Mucosa of descending colon (tissue), 3 donors: Measurements from ENCODE around the gene CCL18. TPM values are rescaled to one million over a fixed set of nuclear protein-coding genes. Genes with fewer than 3 reads are reported as not detected.
"Not testable (repeated sequence)": the region's sequence is repeated elsewhere in the genome, so short reads cannot be mapped to it uniquely, and the experiment has no call there.

Experiments
- ATAC-seq: fragments of 200-7000 bp; cut with Tn5 transposase; one replicate; pipeline ENCODE4 v1.9.1; 2020; ENCODE audit warnings: mild to moderate bottlenecking, moderate library complexity
- DNase-seq, 3 donors: peaks; one replicate each; pipeline ENCODE4 v3.0.0-alpha.2; 2020
- H3K36me3 ChIP-seq: fragments of 200-600 bp; one replicate; pipeline ENCODE4 v1.8.0; 2021; ENCODE audit warnings: low read depth, mild to moderate bottlenecking
- H3K4me1 ChIP-seq: fragments of 200-600 bp; one replicate; pipeline ENCODE4 v1.8.0; 2021; ENCODE audit warnings: low read depth, mild to moderate bottlenecking
- H3K4me3 ChIP-seq: fragments of 200-600 bp; one replicate; pipeline ENCODE4 v1.8.0; 2021; ENCODE audit warnings: mild to moderate bottlenecking
- H3K9me3 ChIP-seq: fragments of 200-600 bp; one replicate; pipeline ENCODE4 v1.8.0; 2021; ENCODE audit warnings: mild to moderate bottlenecking
- intact Hi-C, 2 donors: fragments of 100-400 bp; cut with DNase I in 1 of 2; cut with micrococcal nuclease in 1 of 2; formaldehyde crosslinking; loops; one replicate each; pipeline versions ENCODE4 v1.11.0 to v1.11.1; 2022; cut with DNase I, micrococcal nuclease
- total RNA-seq, 3 donors: library from RNA; stranded (reverse); fragmentation: NEBNext Ultra II Directional in 2 of 3; extraction: Animal tissue kit (Norgen Biotek cat#: 25700) in 2 of 3; gene quantifications; one replicate each; pipeline versions ENCODE4 v1.2.1 to v1.2.4, GENCODE V29; 2021 to 2023
- TF ChIP-seq, protein P1 (sequence below): fragments of 200-600 bp; IDR thresholded peaks from one replicate; pipeline ENCODE4 v1.8.0; 2022; ENCODE audit warnings: antibody characterized with exemption, mild to moderate bottlenecking
- donor health status: DM: no; HTN: no; CAD: no; lungs with moderate emphysema.
- donor health status: DM: no; HTN: no; CAD: no.
- donor health status: DM: no; HTN: yes; CAD: no.

CCL18 gene
- total RNA-seq, 3 donors from 2014 or later = 1.0 to 7.3 (median 2.3) TPM

DNA sequence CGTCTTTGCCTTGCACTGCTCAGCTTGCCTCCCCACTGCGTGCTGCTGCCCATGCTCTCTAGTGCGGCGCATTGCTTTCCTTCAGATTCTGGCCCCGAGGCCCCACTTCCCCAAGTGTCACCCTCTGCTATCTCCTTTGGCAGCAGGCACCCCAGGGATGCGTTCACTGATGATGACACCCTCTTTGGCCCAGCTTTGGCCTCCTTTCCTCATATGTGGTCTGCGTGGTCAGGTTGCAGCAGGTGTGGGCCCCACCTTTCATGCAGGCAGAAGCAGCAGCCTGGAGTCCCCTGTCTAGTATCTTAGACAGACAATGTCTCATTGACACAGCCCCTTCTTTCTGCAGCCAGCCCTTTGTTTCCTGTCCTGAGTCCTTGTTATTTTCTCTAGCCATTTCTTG is 30.7 kb downstream of the CCL18 start:
- no peak overlapping the region for H3K4me3 ChIP-seq
- H3K36me3 ChIP-seq = no peaks in the 10 kb centered on the region
- intact Hi-C loops = no loop called here
- no peaks in the 10 kb centered on the region for H3K9me3 ChIP-seq
- no peaks in the 10 kb centered on the region for H3K4me1 ChIP-seq
- DNase-seq = no peak
- TF ChIP-seq, protein P1, sequence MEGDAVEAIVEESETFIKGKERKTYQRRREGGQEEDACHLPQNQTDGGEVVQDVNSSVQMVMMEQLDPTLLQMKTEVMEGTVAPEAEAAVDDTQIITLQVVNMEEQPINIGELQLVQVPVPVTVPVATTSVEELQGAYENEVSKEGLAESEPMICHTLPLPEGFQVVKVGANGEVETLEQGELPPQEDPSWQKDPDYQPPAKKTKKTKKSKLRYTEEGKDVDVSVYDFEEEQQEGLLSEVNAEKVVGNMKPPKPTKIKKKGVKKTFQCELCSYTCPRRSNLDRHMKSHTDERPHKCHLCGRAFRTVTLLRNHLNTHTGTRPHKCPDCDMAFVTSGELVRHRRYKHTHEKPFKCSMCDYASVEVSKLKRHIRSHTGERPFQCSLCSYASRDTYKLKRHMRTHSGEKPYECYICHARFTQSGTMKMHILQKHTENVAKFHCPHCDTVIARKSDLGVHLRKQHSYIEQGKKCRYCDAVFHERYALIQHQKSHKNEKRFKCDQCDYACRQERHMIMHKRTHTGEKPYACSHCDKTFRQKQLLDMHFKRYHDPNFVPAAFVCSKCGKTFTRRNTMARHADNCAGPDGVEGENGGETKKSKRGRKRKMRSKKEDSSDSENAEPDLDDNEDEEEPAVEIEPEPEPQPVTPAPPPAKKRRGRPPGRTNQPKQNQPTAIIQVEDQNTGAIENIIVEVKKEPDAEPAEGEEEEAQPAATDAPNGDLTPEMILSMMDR = no peak
- ATAC-seq = no peak

DNA sequence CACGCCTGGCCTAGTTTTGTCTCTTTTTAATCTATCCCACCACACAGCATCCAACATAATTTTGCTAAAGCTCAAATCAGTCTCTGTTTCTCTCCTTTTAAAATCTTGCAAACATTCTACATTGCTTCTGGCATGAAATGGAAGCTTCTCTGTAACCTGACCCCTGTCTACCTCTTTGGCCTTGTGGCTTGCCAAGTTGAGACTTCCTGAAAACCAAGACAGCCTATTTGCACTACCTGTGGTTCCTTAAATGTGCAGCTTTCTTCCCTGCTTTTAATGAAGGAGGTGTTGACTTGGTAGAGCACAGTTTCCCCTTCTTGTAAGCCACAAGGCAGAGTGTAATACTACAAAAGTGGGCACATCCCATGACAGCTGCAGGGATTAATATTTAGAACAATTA is 31.9 kb downstream of the CCL18 start:
- H3K36me3 ChIP-seq = no peaks in the 10 kb centered on the region

DNA sequence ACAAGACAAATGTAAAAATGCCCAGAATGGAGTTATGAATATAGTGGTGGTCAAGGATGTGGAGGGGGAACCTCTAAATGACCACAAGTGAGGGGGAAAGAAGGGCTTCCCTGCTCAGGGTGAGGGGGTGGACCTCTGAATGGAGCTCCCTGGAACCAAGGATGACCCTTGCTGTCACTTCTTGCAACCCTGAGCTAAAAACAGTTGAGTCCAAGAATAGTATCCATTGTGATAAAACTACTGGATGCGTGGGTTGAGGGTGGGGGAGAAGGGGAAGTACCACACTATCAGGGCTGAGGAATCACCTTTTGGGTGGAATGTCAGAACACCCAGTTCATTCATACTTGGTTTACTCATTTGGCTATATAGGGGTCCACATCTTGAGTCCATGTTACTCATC is 34.9 kb downstream of the CCL18 start:
- H3K4me1 ChIP-seq, DNase-seq, ATAC-seq, H3K4me3 ChIP-seq, H3K36me3 ChIP-seq, H3K9me3 ChIP-seq, intact Hi-C loops: not testable (repeated sequence)

More for the DNA sequence above, 31.9 kb downstream of the CCL18 start:
- no peak for ATAC-seq
- DNase-seq = no peak
- Histone ChIP-seq H3K4me1 (no peaks in the 10 kb centered on the region), H3K4me3 (no peak overlapping the region), H3K9me3 (no peaks in the 10 kb centered on the region)
- TF ChIP-seq, protein P1 = no peak
- intact Hi-C loops = no loop called here

DNA sequence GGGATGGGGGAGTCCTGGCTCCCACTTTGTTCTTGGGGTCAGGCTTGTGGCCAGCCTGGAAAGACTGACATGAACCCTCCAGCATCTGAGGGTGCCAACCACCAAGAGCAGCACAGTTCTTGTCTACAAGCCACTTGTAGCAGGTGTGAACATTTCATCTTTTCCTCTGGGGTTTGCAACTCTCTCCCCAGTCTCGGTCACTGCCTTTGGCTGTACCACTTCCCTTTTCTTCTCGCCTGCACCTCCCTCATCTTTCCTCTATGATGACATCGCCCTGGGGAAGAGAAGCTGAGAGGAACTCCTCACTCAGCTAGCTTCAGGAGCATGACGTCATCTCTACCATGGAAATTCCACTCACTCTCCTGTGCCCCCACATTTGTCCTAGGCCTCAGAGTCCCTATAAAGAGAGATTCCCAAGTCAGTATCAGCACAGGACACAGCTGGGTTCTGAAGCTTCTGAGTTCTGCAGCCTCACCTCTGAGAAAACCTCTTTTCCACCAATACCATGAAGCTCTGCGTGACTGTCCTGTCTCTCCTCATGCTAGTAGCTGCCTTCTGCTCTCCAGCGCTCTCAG is 39.4 kb downstream of the CCL18 start, which contains the start of gene CCL4:
CCL4 (plus strand) TSS at position 427 of the 575 bp plus-strand sequence; CDS start at position 506, 79 bp downstream.
- H3K9me3 ChIP-seq, H3K36me3 ChIP-seq, H3K4me3 ChIP-seq, H3K4me1 ChIP-seq, DNase-seq, intact Hi-C loops: not testable (repeated sequence)
- ATAC-seq = peak; percentile 79

DNA sequence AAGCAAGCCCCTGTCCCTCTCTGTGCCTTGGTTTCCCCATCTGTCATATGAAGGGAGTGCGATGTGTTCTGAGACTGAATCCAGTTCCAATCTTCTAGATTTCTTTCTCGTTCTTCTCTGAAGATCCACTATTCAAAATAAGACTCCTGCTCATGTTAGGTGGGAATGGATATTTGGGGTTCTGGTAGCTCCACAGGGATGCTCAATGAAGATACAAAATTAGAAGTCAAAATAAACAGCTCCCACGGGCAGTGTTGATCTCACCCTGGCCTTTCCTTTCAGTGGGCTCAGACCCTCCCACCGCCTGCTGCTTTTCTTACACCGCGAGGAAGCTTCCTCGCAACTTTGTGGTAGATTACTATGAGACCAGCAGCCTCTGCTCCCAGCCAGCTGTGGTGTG is 40.2 kb downstream of the CCL18 start:
- H3K36me3 ChIP-seq, H3K4me1 ChIP-seq, H3K4me3 ChIP-seq, DNase-seq, intact Hi-C loops, H3K9me3 ChIP-seq: not testable (repeated sequence)
- peak; percentile 16 for ATAC-seq

DNA sequence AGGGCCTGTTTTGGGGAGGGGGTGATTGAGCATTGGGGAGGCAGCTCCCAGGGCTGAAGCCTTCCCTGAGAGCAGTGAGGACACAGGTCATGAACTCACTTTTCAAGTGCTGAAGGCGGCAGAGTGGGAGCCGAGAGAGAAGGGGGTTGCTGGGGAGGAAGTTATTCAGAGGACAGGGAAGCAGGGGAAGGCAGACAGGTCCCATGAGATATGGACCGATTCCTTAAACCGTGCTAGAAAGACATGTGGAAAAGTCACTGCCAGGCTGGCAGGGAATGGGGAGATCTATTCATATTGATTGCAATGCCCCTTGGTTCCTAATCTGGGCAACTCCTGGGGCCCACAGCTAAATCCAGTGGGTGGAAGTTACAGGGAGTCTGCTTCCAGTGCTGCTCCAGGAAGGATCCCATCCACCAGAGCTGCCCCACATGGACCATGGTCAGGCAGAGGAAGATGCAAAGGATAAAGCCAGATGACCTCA is 40.7 kb downstream of the CCL18 start:
- TF ChIP-seq, protein P1 = no peak
- H3K4me3 ChIP-seq = no peak overlapping the region
- DNase-seq = no peak

DNA sequence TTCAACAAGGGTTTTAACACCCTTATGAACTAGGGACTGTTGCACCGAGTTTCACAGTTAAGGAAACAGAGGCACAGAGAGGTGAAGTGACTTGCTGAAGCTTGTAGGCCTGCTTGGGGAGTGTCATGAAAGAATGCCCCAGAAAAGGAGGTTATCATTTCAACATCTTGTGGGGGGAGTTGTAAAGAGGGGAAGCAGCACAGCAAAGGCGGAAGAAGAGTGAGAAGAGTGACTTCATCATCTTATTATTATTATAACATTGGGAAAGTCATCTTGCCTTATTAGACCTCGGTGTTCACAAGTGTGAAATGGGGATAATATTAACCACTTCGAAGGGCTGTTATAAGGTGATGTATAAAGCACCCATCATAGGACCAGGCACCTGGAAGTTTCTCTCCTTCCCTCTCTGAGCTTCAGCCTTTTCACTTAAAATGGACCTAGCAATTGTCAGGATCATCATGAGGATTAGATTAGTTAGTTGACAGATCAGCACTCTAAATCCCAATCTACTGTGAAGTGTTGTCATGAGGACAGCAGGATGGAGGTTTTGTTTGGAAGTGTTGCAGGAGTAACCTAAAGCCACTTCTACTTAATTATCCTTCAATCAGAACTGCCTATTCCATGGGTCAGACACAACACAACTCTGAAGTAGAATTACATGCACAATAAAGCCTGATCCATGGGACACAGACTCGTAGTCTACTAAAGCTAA is 41.9 kb downstream of the CCL18 start:
- intact Hi-C loops = no loop called here

More for the DNA sequence above, 40.7 kb downstream of the CCL18 start:
- no peak for ATAC-seq
- intact Hi-C loops = no loop called here
- Histone ChIP-seq H3K4me1 (no peaks in the 10 kb centered on the region), H3K36me3 (no peaks in the 10 kb centered on the region), H3K9me3 (no peaks in the 10 kb centered on the region)

More for the DNA sequence above, 41.9 kb downstream of the CCL18 start:
- TF ChIP-seq, protein P1 = no peak
- Histone ChIP-seq H3K9me3 (no peaks in the 10 kb centered on the region), H3K4me1 (no peaks in the 10 kb centered on the region), H3K4me3 (no peak overlapping the region), H3K36me3 (no peaks in the 10 kb centered on the region)
- no peak for ATAC-seq
- no peak for DNase-seq
